ENCODE data around the gene CADM3. TPM values are rescaled to one million over a fixed set of nuclear protein-coding genes. Genes with fewer than 3 reads are reported as not detected.

Gene CADM3
- not detected in 2 replicates for total RNA-seq (2021)
- Bru-seq, nascent RNA, result not detected
- BruChase-seq, experiment 1, labeled RNA remaining after a 2-hour chase, result not detected
- not detected for BruChase-seq, experiment 2, labeled RNA remaining after a 6-hour chase
- long read RNA-seq, result 0 reads

- Histone ChIP-seq H3K9me3 (ENCODE audit: insufficient read depth, low read depth) (no peaks in the 10 kb centered on the region), H3K9me2 (ENCODE audit: insufficient read depth) (no peaks in the 10 kb centered on the region; the same call in 1 of the 2 replicates), H3K4me2 (no peak within 1 kb of the TSS), H3K27me3 (ENCODE audit: insufficient read depth, low read depth) (peaks cover 26% of the 10 kb centered on the region; the same call in 1 of the 2 replicates), H3K27ac (no peak within 1 kb of the TSS), H2AFZ (no peak within 1 kb of the TSS), H3K4me1 (replicated peaks; ENCODE audit: insufficient read depth) (no peaks in the 10 kb centered on the region), H3K79me2 (ENCODE audit: low read depth) (no peaks in the 10 kb centered on the region), H3K36me3 (ENCODE audit: low read depth) (no peaks in the 10 kb centered on the region), H3F3A (ENCODE audit: insufficient read depth, low read depth) (no peaks in the 10 kb centered on the region), H4K20me1 (ENCODE audit: insufficient read depth) (no peaks in the 10 kb centered on the region), H3K4me3 (no peak within 1 kb of the TSS)
- TF ChIP-seq CTCF (conservative IDR thresholded peaks at IDR 0.05) (no peak), EZH2 (IDR thresholded peaks at IDR 0.05; ENCODE audit: low read depth) (no peak)
- intact Hi-C loops (cut with micrococcal nuclease; ENCODE audit: unreplicated experiment), result no loop called here
- no TSS peak for BruUV-seq (replicated peaks)
- ChIA-PET CTCF (no interaction called here), POLR2A (ENCODE audit: unreplicated experiment) (no interaction called here)
- DNase-seq, result no peak
Observed at GRCh38 chr1:159171254-159171687, at the start of gene CADM3. TSS of gene CADM3 (plus strand) at chr1:159171615. CDS start at chr1:159171766, 151 bp downstream.

GRCh38 chr1:159122005-159122621 lies 49.3 kb upstream of the CADM3 start:
- BruUV-seq (replicated peaks), result no TSS peak
- no peaks in the 10 kb centered on the region for H3K9me3 ChIP-seq (ENCODE audit: insufficient read depth, low read depth)
- peaks cover 27% of the 10 kb centered on the region for H3K27me3 ChIP-seq (ENCODE audit: insufficient read depth, low read depth)
- H4K20me1 ChIP-seq (ENCODE audit: insufficient read depth), result no peaks in the 10 kb centered on the region
- no peak overlapping the region for H2AFZ ChIP-seq
- no peak overlapping the region for H3K27ac ChIP-seq
- intact Hi-C loops (cut with micrococcal nuclease; ENCODE audit: unreplicated experiment), result no loop called here
- CTCF ChIA-PET, result no interaction called here
- H3K4me1 ChIP-seq (replicated peaks; ENCODE audit: insufficient read depth), result no peaks in the 10 kb centered on the region
- POLR2A ChIA-PET (ENCODE audit: unreplicated experiment), result no interaction called here
- H3K4me3 ChIP-seq, result no peak overlapping the region
- no peaks in the 10 kb centered on the region for H3K9me2 ChIP-seq (ENCODE audit: insufficient read depth)
- no peak for DNase-seq
- H3K4me2 ChIP-seq, result no peak overlapping the region
- TF ChIP-seq EZH2 (IDR thresholded peaks at IDR 0.05; ENCODE audit: low read depth), result no peak
- TF ChIP-seq CTCF (conservative IDR thresholded peaks at IDR 0.05), result no peak
- H3F3A ChIP-seq (ENCODE audit: insufficient read depth, low read depth), result no peaks in the 10 kb centered on the region
- H3K36me3 ChIP-seq (ENCODE audit: low read depth), result no peaks in the 10 kb centered on the region
- H3K79me2 ChIP-seq (ENCODE audit: low read depth), result no peaks in the 10 kb centered on the region

- POLR2A ChIA-PET (ENCODE audit: unreplicated experiment), result no interaction called here
- no TSS peak for BruUV-seq (replicated peaks)
- Histone ChIP-seq H3K36me3 (ENCODE audit: low read depth) (no peaks in the 10 kb centered on the region), H3K4me1 (replicated peaks; ENCODE audit: insufficient read depth) (no peaks in the 10 kb centered on the region), H3F3A (ENCODE audit: insufficient read depth, low read depth) (no peaks in the 10 kb centered on the region), H3K27me3 (ENCODE audit: insufficient read depth, low read depth) (peaks cover 27% of the 10 kb centered on the region), H3K4me2 (no peak overlapping the region), H4K20me1 (ENCODE audit: insufficient read depth) (no peaks in the 10 kb centered on the region), H3K4me3 (no peak overlapping the region), H3K9me3 (ENCODE audit: insufficient read depth, low read depth) (no peaks in the 10 kb centered on the region), H3K79me2 (ENCODE audit: low read depth) (no peaks in the 10 kb centered on the region), H3K9me2 (ENCODE audit: insufficient read depth) (no peaks in the 10 kb centered on the region), H2AFZ (no peak overlapping the region), H3K27ac (no peak overlapping the region)
- CTCF ChIA-PET, result no interaction called here
- intact Hi-C loops (cut with micrococcal nuclease; ENCODE audit: unreplicated experiment), result no loop called here
- DNase-seq, result no peak
- TF ChIP-seq EZH2 (IDR thresholded peaks at IDR 0.05; ENCODE audit: low read depth), result no peak
- TF ChIP-seq CTCF (conservative IDR thresholded peaks at IDR 0.05), result no peak
Observed at GRCh38 chr1:159123587-159123986, 47.8 kb upstream of the CADM3 start.

All from PC-9 (cell line).